Activated naive CD4-positive, alpha-beta T cell treated with anti-CD3 and anti-CD28 coated beads, Interleukin-2, amount 50 U/mL, for 24 hours (primary cell): Measurements from ENCODE around the gene CTNNBIP1.

Experiments
- H3K27ac Mint-ChIP-seq: one replicate; pipeline ENCODE4 v1.8.0; 2021; ENCODE audit warnings: mild to moderate bottlenecking, mixed read lengths
- H3K27me3 Mint-ChIP-seq: one replicate; pipeline ENCODE4 v1.8.0; 2021; ENCODE audit warnings: mixed read lengths
- H3K36me3 Mint-ChIP-seq: one replicate; pipeline ENCODE4 v1.8.0; 2021; ENCODE audit warnings: mixed read lengths
- H3K4me1 Mint-ChIP-seq: one replicate; pipeline ENCODE4 v1.8.0; 2021; ENCODE audit warnings: mixed read lengths
- H3K4me3 Mint-ChIP-seq: one replicate; pipeline ENCODE4 v1.8.0; 2021; ENCODE audit warnings: mild to moderate bottlenecking, mixed read lengths
- H3K9me3 Mint-ChIP-seq: one replicate; pipeline ENCODE4 v1.8.0; 2021; ENCODE audit warnings: mixed read lengths

CTNNBIP1 gene

GRCh38 chr1:9842781-9843575 lies 67.1 kb downstream of the CTNNBIP1 start:
- Mint-ChIP-seq H3K4me1 (no peaks in the 10 kb centered on the region), H3K27me3 (no peaks in the 10 kb centered on the region), H3K27ac (no peak overlapping the region), H3K9me3 (no peaks in the 10 kb centered on the region), H3K4me3 (no peak overlapping the region), H3K36me3 (no peaks in the 10 kb centered on the region)

GRCh38 chr1:9842073-9842711 lies 67.9 kb downstream of the CTNNBIP1 start:
- Mint-ChIP-seq H3K27ac (no peak overlapping the region), H3K36me3 (no peaks in the 10 kb centered on the region), H3K9me3 (no peaks in the 10 kb centered on the region), H3K4me3 (no peak overlapping the region), H3K27me3 (no peaks in the 10 kb centered on the region), H3K4me1 (no peaks in the 10 kb centered on the region)

GRCh38 chr1:9841460-9841859 lies 68.6 kb downstream of the CTNNBIP1 start:
- Mint-ChIP-seq H3K36me3 (no peaks in the 10 kb centered on the region), H3K4me3 (no peak overlapping the region), H3K4me1 (no peaks in the 10 kb centered on the region), H3K27ac (no peak overlapping the region), H3K27me3 (no peaks in the 10 kb centered on the region), H3K9me3 (no peaks in the 10 kb centered on the region)

- Mint-ChIP-seq H3K4me1 (no peaks in the 10 kb centered on the region), H3K27ac (no peak overlapping the region), H3K4me3 (no peak overlapping the region), H3K36me3 (no peaks in the 10 kb centered on the region), H3K9me3 (no peaks in the 10 kb centered on the region), H3K27me3 (no peaks in the 10 kb centered on the region)
Measured at GRCh38 chr1:9840176-9840575, 69.9 kb downstream of the CTNNBIP1 start.

GRCh38 chr1:9838946-9839345 lies 71.1 kb downstream of the CTNNBIP1 start:
- H3K4me1 Mint-ChIP-seq, result no peaks in the 10 kb centered on the region
- no peaks in the 10 kb centered on the region for H3K36me3 Mint-ChIP-seq
- H3K27ac Mint-ChIP-seq, result no peak overlapping the region
- H3K9me3 Mint-ChIP-seq, result no peaks in the 10 kb centered on the region
- H3K4me3 Mint-ChIP-seq, result no peak overlapping the region
- no peaks in the 10 kb centered on the region for H3K27me3 Mint-ChIP-seq

- no peaks in the 10 kb centered on the region for H3K27me3 Mint-ChIP-seq
- no peak overlapping the region for H3K27ac Mint-ChIP-seq
- H3K4me3 Mint-ChIP-seq, result no peak overlapping the region
- H3K9me3 Mint-ChIP-seq, result no peaks in the 10 kb centered on the region
- no peaks in the 10 kb centered on the region for H3K4me1 Mint-ChIP-seq
- H3K36me3 Mint-ChIP-seq, result no peaks in the 10 kb centered on the region
Measured at GRCh38 chr1:9836632-9836960, 73.5 kb downstream of the CTNNBIP1 start.

GRCh38 chr1:9835758-9836631 lies 74.1 kb downstream of the CTNNBIP1 start:
- Mint-ChIP-seq H3K27ac (no peak overlapping the region), H3K4me1 (no peaks in the 10 kb centered on the region), H3K36me3 (no peaks in the 10 kb centered on the region), H3K27me3 (no peaks in the 10 kb centered on the region), H3K4me3 (no peak overlapping the region), H3K9me3 (no peaks in the 10 kb centered on the region)

- H3K4me1 Mint-ChIP-seq, result no peaks in the 10 kb centered on the region
- H3K9me3 Mint-ChIP-seq, result no peaks in the 10 kb centered on the region
- H3K4me3 Mint-ChIP-seq, result no peak overlapping the region
- no peak overlapping the region for H3K27ac Mint-ChIP-seq
- H3K27me3 Mint-ChIP-seq, result no peaks in the 10 kb centered on the region
- no peaks in the 10 kb centered on the region for H3K36me3 Mint-ChIP-seq
Measured at GRCh38 chr1:9835404-9835757, 74.7 kb downstream of the CTNNBIP1 start.

- Mint-ChIP-seq H3K27me3 (no peaks in the 10 kb centered on the region), H3K9me3 (no peaks in the 10 kb centered on the region), H3K4me3 (no peak overlapping the region), H3K27ac (no peak overlapping the region), H3K4me1 (no peaks in the 10 kb centered on the region), H3K36me3 (no peaks in the 10 kb centered on the region)
Measured at GRCh38 chr1:9833632-9834031, 76.4 kb downstream of the CTNNBIP1 start.

GRCh38 chr1:9827558-9828185 lies 82.4 kb downstream of the CTNNBIP1 start:
- no peak overlapping the region for H3K4me3 Mint-ChIP-seq
- no peaks in the 10 kb centered on the region for H3K27me3 Mint-ChIP-seq
- no peak overlapping the region for H3K27ac Mint-ChIP-seq
- H3K4me1 Mint-ChIP-seq, result peaks cover 29% of the 10 kb centered on the region
- H3K36me3 Mint-ChIP-seq, result no peaks in the 10 kb centered on the region
- no peaks in the 10 kb centered on the region for H3K9me3 Mint-ChIP-seq

GRCh38 chr1:9826616-9827015 lies 83.5 kb downstream of the CTNNBIP1 start:
- no peaks in the 10 kb centered on the region for H3K27me3 Mint-ChIP-seq
- no peaks in the 10 kb centered on the region for H3K9me3 Mint-ChIP-seq
- H3K4me1 Mint-ChIP-seq, result peaks cover 39% of the 10 kb centered on the region
- no peaks in the 10 kb centered on the region for H3K36me3 Mint-ChIP-seq
- no peak overlapping the region for H3K27ac Mint-ChIP-seq
- H3K4me3 Mint-ChIP-seq, result no peak overlapping the region

GRCh38 chr1:9826087-9826486 lies 84.0 kb downstream of the CTNNBIP1 start:
- Mint-ChIP-seq H3K27ac (no peak overlapping the region), H3K4me3 (no peak overlapping the region), H3K9me3 (no peaks in the 10 kb centered on the region), H3K27me3 (no peaks in the 10 kb centered on the region), H3K36me3 (no peaks in the 10 kb centered on the region), H3K4me1 (peaks cover 41% of the 10 kb centered on the region)

- no peaks in the 10 kb centered on the region for H3K27me3 Mint-ChIP-seq
- H3K9me3 Mint-ChIP-seq, result no peaks in the 10 kb centered on the region
- H3K4me1 Mint-ChIP-seq, result peaks cover 48% of the 10 kb centered on the region
- H3K27ac Mint-ChIP-seq, result peak overlapping the region; percentile 62
- H3K4me3 Mint-ChIP-seq, result peak overlapping the region; percentile 71
- H3K36me3 Mint-ChIP-seq, result no peaks in the 10 kb centered on the region
Measured at GRCh38 chr1:9825093-9826074, 84.7 kb downstream of the CTNNBIP1 start.

GRCh38 chr1:9824702-9825089 lies 85.4 kb downstream of the CTNNBIP1 start:
- Mint-ChIP-seq H3K4me3 (peak overlapping the region; percentile 70), H3K27ac (peak overlapping the region; percentile 35), H3K4me1 (peaks cover 52% of the 10 kb centered on the region), H3K9me3 (no peaks in the 10 kb centered on the region), H3K36me3 (no peaks in the 10 kb centered on the region), H3K27me3 (no peaks in the 10 kb centered on the region)
